ENCODE measurements around the gene CDC73.
"Not testable (repeated sequence)": the region's sequence is repeated elsewhere in the genome, so short reads cannot be mapped to it uniquely, and the experiment has no call there.

Gene CDC73

DNA sequence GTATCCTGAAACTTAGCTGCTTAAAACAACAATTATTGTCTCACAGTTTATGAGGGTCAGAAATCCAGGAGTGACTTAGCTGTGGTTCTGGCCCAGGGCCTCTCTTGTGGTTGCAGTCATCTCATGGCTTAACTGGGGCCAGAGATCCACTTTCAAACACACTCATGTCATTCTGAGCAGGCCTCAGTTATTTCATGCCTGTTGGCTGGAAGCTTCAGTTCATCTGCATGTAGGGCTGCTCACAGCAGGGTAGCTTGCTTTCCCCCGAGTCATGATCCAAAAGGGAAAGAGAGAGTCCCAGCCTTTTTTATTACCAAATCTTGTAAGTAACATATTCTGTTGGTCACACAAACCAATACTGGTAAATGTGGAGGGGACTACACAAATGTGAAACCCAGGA lies 161.2 kb downstream of the CDC73 start:
- no peaks in the 10 kb centered on the region for H3K36me3 ChIP-seq (ENCODE audit: control insufficient read depth, insufficient read depth, low read length)
- no peaks in the 10 kb centered on the region for H3K9me3 ChIP-seq (ENCODE audit: control insufficient read depth, insufficient read depth, low read length)
- no peak overlapping the region for H3K4me3 ChIP-seq (ENCODE audit: low read depth, low read length)
- H3K4me1 ChIP-seq (ENCODE audit: control insufficient read depth, insufficient read depth, low read length), result peaks cover 10% of the 10 kb centered on the region
- no peak overlapping the region for H3K9ac ChIP-seq (ENCODE audit: low read depth, low read length)
- H3K27me3 ChIP-seq (ENCODE audit: control insufficient read depth, insufficient read depth, low read length), result no peaks in the 10 kb centered on the region
- H3K27ac ChIP-seq (ENCODE audit: low read depth, low read length), result peak overlapping the region; percentile 28

DNA sequence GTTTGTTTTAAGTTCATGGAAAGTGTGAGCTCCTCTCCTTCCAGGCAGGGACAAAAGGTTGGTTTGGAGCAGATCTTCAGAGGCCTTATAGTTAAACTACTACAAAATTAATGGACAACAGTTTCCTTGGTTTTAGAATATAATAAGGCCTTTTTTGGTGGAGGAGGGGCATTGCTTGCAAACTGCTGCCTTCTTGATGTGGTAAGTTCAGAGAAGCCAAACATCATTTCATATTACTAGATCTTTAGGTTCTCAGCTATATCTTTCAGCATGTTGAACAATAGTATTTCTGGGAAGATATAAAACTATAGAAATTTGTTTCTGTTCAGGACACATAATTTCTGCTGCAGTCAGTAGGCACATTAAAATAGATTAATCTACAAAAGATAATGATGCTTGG lies 162.4 kb downstream of the CDC73 start:
- Histone ChIP-seq H3K9me3 (ENCODE audit: control insufficient read depth, insufficient read depth, low read length) (no peaks in the 10 kb centered on the region), H3K9ac (ENCODE audit: low read depth, low read length) (no peak overlapping the region), H3K27me3 (ENCODE audit: control insufficient read depth, insufficient read depth, low read length) (no peaks in the 10 kb centered on the region), H3K4me1 (ENCODE audit: control insufficient read depth, insufficient read depth, low read length) (peaks cover 10% of the 10 kb centered on the region), H3K4me3 (ENCODE audit: low read depth, low read length) (no peak overlapping the region), H3K27ac (ENCODE audit: low read depth, low read length) (no peak overlapping the region), H3K36me3 (ENCODE audit: control insufficient read depth, insufficient read depth, low read length) (no peaks in the 10 kb centered on the region)

- Histone ChIP-seq H3K9me3 (ENCODE audit: control insufficient read depth, insufficient read depth, low read length) (no peaks in the 10 kb centered on the region), H3K4me3 (ENCODE audit: low read depth, low read length) (no peak overlapping the region), H3K4me1 (ENCODE audit: control insufficient read depth, insufficient read depth, low read length) (peaks cover 10% of the 10 kb centered on the region), H3K27me3 (ENCODE audit: control insufficient read depth, insufficient read depth, low read length) (no peaks in the 10 kb centered on the region), H3K9ac (ENCODE audit: low read depth, low read length) (no peak overlapping the region), H3K36me3 (ENCODE audit: control insufficient read depth, insufficient read depth, low read length) (no peaks in the 10 kb centered on the region), H3K27ac (ENCODE audit: low read depth, low read length) (no peak overlapping the region)
Measured at GRCh38 chr1:193285641-193286040, 163.8 kb downstream of the CDC73 start.

DNA sequence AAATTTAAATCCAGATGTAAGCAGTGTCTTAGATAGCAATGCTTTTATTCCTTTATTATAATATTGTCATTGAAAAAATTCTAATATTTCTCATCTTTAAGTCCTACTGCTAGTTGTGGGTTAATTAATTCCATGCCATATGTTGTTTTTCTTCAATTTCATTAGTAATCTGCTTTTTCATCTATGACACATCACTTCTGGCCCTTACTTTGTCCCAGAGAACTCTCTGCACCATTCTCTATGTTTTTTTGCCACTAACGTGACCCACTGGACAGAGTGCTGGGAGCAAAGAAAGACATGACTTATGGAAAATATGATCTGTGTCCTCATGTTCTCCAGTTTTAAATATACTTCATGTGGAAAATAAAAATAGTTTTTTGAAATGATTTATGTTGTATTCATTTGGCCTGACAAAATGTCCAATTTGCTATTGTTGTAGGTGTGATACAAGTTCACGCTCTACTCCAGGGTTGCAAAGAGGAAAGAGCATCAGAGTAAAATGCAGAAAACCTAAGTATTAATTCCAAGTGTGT lies 166.8 kb downstream of the CDC73 start:
- H3K4me3 ChIP-seq (ENCODE audit: low read depth, low read length); H3K4me1 ChIP-seq (ENCODE audit: control insufficient read depth, insufficient read depth, low read length); H3K36me3 ChIP-seq (ENCODE audit: control insufficient read depth, insufficient read depth, low read length); H3K9ac ChIP-seq (ENCODE audit: low read depth, low read length); H3K27me3 ChIP-seq (ENCODE audit: control insufficient read depth, insufficient read depth, low read length); H3K27ac ChIP-seq (ENCODE audit: low read depth, low read length); H3K9me3 ChIP-seq (ENCODE audit: control insufficient read depth, insufficient read depth, low read length): not testable (repeated sequence)

- no peaks in the 10 kb centered on the region for H3K36me3 ChIP-seq (ENCODE audit: control insufficient read depth, insufficient read depth, low read length)
- H3K27ac ChIP-seq (ENCODE audit: low read depth, low read length), result no peak overlapping the region
- no peak overlapping the region for H3K4me3 ChIP-seq (ENCODE audit: low read depth, low read length)
- no peaks in the 10 kb centered on the region; the same call in 1 of the 2 replicates for H3K4me1 ChIP-seq (ENCODE audit: control insufficient read depth, insufficient read depth, low read length)
- no peak overlapping the region for H3K9ac ChIP-seq (ENCODE audit: low read depth, low read length)
- no peaks in the 10 kb centered on the region for H3K9me3 ChIP-seq (ENCODE audit: control insufficient read depth, insufficient read depth, low read length)
- no peaks in the 10 kb centered on the region for H3K27me3 ChIP-seq (ENCODE audit: control insufficient read depth, insufficient read depth, low read length)
Measured at GRCh38 chr1:193293726-193294125, 171.9 kb downstream of the CDC73 start.

DNA sequence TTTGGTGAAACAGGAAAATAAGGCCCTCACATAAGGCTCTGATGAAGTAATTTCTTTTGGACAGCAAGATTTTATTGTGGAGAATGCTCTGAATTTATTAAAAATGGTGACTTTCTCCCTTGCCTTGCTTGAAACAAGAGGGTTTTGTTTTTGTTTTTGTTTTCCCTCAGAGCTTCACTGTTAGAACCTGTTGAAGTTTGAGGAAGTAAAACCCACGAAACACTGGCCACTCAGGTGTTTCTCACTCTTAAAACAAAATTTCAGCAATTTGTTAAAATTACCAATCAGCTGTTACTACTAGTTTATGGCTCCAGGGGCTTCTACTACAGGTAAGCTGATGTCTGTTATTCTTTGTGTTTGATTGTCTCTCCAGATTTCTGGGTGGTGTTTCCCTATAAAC lies 177.2 kb downstream of the CDC73 start:
- H3K27me3 ChIP-seq (ENCODE audit: control insufficient read depth, insufficient read depth, low read length), result no peaks in the 10 kb centered on the region
- no peak overlapping the region for H3K4me3 ChIP-seq (ENCODE audit: low read depth, low read length)
- H3K4me1 ChIP-seq (ENCODE audit: control insufficient read depth, insufficient read depth, low read length), result no peaks in the 10 kb centered on the region
- no peak overlapping the region for H3K27ac ChIP-seq (ENCODE audit: low read depth, low read length)
- H3K9ac ChIP-seq (ENCODE audit: low read depth, low read length), result no peak overlapping the region
- H3K36me3 ChIP-seq (ENCODE audit: control insufficient read depth, insufficient read depth, low read length), result no peaks in the 10 kb centered on the region
- H3K9me3 ChIP-seq (ENCODE audit: control insufficient read depth, insufficient read depth, low read length), result no peaks in the 10 kb centered on the region

- Histone ChIP-seq H3K4me3 (ENCODE audit: low read depth, low read length) (no peak overlapping the region), H3K9ac (ENCODE audit: low read depth, low read length) (no peak overlapping the region), H3K4me1 (ENCODE audit: control insufficient read depth, insufficient read depth, low read length) (no peaks in the 10 kb centered on the region), H3K27me3 (ENCODE audit: control insufficient read depth, insufficient read depth, low read length) (no peaks in the 10 kb centered on the region), H3K36me3 (ENCODE audit: control insufficient read depth, insufficient read depth, low read length) (no peaks in the 10 kb centered on the region), H3K9me3 (ENCODE audit: control insufficient read depth, insufficient read depth, low read length) (no peaks in the 10 kb centered on the region), H3K27ac (ENCODE audit: low read depth, low read length) (no peak overlapping the region)
Measured at GRCh38 chr1:193301746-193302145, 179.9 kb downstream of the CDC73 start.

- Histone ChIP-seq H3K9ac (ENCODE audit: low read depth, low read length) (no peak overlapping the region), H3K36me3 (ENCODE audit: control insufficient read depth, insufficient read depth, low read length) (no peaks in the 10 kb centered on the region), H3K4me1 (ENCODE audit: control insufficient read depth, insufficient read depth, low read length) (no peaks in the 10 kb centered on the region), H3K4me3 (ENCODE audit: low read depth, low read length) (no peak overlapping the region), H3K9me3 (ENCODE audit: control insufficient read depth, insufficient read depth, low read length) (no peaks in the 10 kb centered on the region), H3K27me3 (ENCODE audit: control insufficient read depth, insufficient read depth, low read length) (no peaks in the 10 kb centered on the region), H3K27ac (ENCODE audit: low read depth, low read length) (no peak overlapping the region)
Measured at GRCh38 chr1:193303849-193304248, 182.0 kb downstream of the CDC73 start.

Data from HUES48 (cell line).